Osteoblast (primary cell): ENCODE results near the gene UPK1A. TPM values are rescaled to one million over a fixed set of nuclear protein-coding genes. Genes with fewer than 3 reads are reported as not detected.
A peak's percentile ranks its signal among the peaks of the same experiment; 100 is the strongest.
"Not testable (repeated sequence)": the region's sequence is repeated elsewhere in the genome, so short reads cannot be mapped to it uniquely, and the experiment has no call there.

Source experiments
- DNase-seq: peaks from one replicate; pipeline ENCODE4 v3.0.0; 2011; ENCODE audit warnings: low spot score, mixed read lengths; ENCODE audit not compliant: insufficient read length; ENCODE audit errors: missing footprints
- H2AFZ ChIP-seq: 2 replicates; pipeline ENCODE4 v1.6.0; 2011; ENCODE audit warnings: mild to moderate bottlenecking, low read length
- H3K27ac ChIP-seq: 2 replicates; pipeline ENCODE4 v1.5.1; 2011; ENCODE audit warnings: mild to moderate bottlenecking, low read depth, low read length, moderate library complexity
- H3K27me3 ChIP-seq: 2 replicates; pipeline ENCODE4 v1.6.0; 2012; ENCODE audit warnings: mild to moderate bottlenecking, control low read depth, inconsistent platforms, low read length, moderate library complexity; ENCODE audit not compliant: insufficient read depth
- H3K36me3 ChIP-seq: 2 replicates; pipeline ENCODE4 v1.5.1; 2011; ENCODE audit warnings: mild to moderate bottlenecking, low read length, control low read depth, moderate library complexity; ENCODE audit not compliant: insufficient read depth
- H3K4me1 ChIP-seq: 2 replicates; pipeline ENCODE4 v1.5.1; 2011; ENCODE audit warnings: mild to moderate bottlenecking, low read length, control low read depth, moderate library complexity; ENCODE audit not compliant: insufficient read depth
- H3K4me2 ChIP-seq: 2 replicates; pipeline ENCODE4 v1.6.0; 2011; ENCODE audit warnings: mild to moderate bottlenecking, low read length; ENCODE audit not compliant: insufficient read depth
- H3K4me3 ChIP-seq: fragments of 200-600 bp; sonication (generic); 3 replicates; pipeline ENCODE4 v1.5.1; 2012; ENCODE audit warnings: mild to moderate bottlenecking, low read length, inconsistent platforms; ENCODE audit not compliant: insufficient read depth
- H3K79me2 ChIP-seq: 2 replicates; pipeline ENCODE4 v1.6.0; 2012; ENCODE audit warnings: mild to moderate bottlenecking, low read length, control low read depth, inconsistent platforms; ENCODE audit not compliant: insufficient read depth
- H3K9me3 ChIP-seq: 2 replicates; pipeline ENCODE4 v1.5.1; 2011; ENCODE audit warnings: low read depth, low read length, control low read depth
- H4K20me1 ChIP-seq: 2 replicates; pipeline ENCODE4 v1.6.0; 2012; ENCODE audit warnings: mild to moderate bottlenecking, low read length, control low read depth; ENCODE audit not compliant: insufficient read depth
- total RNA-seq: library from RNA; depleted of rRNA; stranded (reverse); fragments of >200 nt; gene quantifications from 2 replicates; pipeline ENCODE4 v1.2.3, GENCODE V29; 2012
- TF ChIP-seq, protein P1 (sequence below): IDR thresholded peaks from 2 replicates; pipeline ENCODE4 v1.5.1; 2011; ENCODE audit warnings: mild to moderate bottlenecking, low read depth, low read length, moderate library complexity; ENCODE audit errors: extremely low read depth

UPK1A gene
- total RNA-seq, 1 donor, result not detected

DNA sequence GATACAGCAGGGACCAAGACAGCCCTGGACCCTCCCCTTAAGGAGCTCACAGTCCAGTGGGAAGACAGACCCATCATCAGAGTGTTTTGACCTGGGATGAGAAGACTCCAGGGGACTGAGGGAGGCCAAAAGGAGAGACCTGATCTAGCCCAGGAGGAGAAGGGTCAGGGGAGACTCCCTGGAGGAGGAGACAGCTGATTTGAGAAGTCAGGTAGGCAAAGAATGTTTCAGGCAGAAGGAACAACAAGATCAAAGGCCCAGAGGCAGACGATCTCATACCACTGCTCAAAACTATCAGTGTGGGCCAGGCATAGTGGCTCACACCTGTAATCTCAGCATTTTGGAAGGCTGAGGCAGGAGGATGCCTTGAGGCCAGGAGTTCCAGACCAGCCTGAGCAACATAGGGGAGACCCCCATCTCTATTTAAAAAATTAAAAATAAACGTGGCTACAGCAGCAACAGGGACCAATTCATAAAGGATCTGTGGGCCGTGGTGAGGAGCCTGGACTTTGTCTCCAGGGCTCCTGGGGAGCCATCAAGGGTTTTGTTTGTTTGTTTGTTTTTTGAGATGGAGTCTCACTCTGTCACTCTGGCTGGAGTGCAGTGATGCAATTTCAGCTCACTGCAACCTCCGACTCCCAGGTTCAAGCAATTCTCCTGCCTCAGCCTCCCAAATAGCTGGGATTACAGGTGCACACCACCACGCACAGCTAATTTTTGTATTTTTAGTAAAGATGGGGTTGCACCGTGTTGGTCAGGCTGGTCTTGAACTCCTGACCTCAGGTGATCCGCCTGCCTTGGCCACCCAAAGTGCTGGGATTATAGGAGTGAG, 20.4 kb upstream of the UPK1A start:
- Histone ChIP-seq H3K27me3 (no peaks in the 10 kb centered on the region), H3K27ac (no peak overlapping the region), H3K9me3 (no peaks in the 10 kb centered on the region), H3K4me2 (no peak overlapping the region), H4K20me1 (peaks cover 5% of the 10 kb centered on the region), H2AFZ (peak overlapping the region; percentile 97), H3K36me3 (peaks cover 1% of the 10 kb centered on the region), H3K4me3 (no peak overlapping the region), H3K79me2 (peaks cover 28% of the 10 kb centered on the region), H3K4me1 (peaks cover 17% of the 10 kb centered on the region)
- TF ChIP-seq, protein P1, sequence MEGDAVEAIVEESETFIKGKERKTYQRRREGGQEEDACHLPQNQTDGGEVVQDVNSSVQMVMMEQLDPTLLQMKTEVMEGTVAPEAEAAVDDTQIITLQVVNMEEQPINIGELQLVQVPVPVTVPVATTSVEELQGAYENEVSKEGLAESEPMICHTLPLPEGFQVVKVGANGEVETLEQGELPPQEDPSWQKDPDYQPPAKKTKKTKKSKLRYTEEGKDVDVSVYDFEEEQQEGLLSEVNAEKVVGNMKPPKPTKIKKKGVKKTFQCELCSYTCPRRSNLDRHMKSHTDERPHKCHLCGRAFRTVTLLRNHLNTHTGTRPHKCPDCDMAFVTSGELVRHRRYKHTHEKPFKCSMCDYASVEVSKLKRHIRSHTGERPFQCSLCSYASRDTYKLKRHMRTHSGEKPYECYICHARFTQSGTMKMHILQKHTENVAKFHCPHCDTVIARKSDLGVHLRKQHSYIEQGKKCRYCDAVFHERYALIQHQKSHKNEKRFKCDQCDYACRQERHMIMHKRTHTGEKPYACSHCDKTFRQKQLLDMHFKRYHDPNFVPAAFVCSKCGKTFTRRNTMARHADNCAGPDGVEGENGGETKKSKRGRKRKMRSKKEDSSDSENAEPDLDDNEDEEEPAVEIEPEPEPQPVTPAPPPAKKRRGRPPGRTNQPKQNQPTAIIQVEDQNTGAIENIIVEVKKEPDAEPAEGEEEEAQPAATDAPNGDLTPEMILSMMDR, result no peak
- DNase-seq, result peak; percentile 25

- Histone ChIP-seq H3K9me3 (no peaks in the 10 kb centered on the region), H3K79me2 (peaks cover 32% of the 10 kb centered on the region), H3K4me3 (peak within 1 kb of the TSS; percentile 88), H2AFZ (peak within 1 kb of the TSS; percentile 90), H4K20me1 (peaks cover 9% of the 10 kb centered on the region), H3K27ac (peak within 1 kb of the TSS; percentile 74), H3K4me2 (peak within 1 kb of the TSS; percentile 99), H3K4me1 (peaks cover 11% of the 10 kb centered on the region), H3K36me3 (peaks cover 15% of the 10 kb centered on the region), H3K27me3 (no peaks in the 10 kb centered on the region)
- DNase-seq, result peak; percentile 100
- TF ChIP-seq, protein P1, result no peak
These were observed 18.0 kb upstream of the UPK1A start, which contains the start of gene COX6B1 for GRCh38 chr19:35648017-35648961. Gene COX6B1 (plus strand): TSS chr19:35648323. CDS start chr19:35651244, 2,921 bp downstream.

DNA sequence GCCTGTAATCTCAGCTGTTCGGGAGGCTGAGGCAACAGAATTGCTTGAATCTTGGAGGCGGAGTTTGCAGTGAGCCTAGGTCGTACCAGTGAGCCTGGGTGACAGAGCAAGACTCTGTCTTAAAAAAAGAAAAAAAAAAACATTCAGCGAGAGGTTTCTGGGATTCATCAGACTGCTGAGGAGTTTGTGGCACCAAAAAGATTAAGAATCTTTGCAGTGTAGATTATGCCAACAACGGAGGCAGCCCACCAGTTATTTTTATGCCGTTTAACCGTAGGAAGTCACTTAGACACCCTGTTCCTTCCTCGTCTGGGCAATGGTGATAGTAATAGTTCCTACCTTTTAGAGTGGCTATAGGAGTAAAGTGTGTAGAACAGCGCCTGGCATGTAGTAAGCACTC, 15.7 kb upstream of the UPK1A start:
- Histone ChIP-seq H3K36me3 (peaks cover 33% of the 10 kb centered on the region), H3K27me3 (no peaks in the 10 kb centered on the region), H3K27ac (no peak overlapping the region), H3K9me3 (no peaks in the 10 kb centered on the region), H4K20me1 (peaks cover 11% of the 10 kb centered on the region), H3K4me1 (peaks cover 6% of the 10 kb centered on the region), H3K4me3 (no peak overlapping the region), H3K79me2 (peaks cover 32% of the 10 kb centered on the region), H2AFZ (no peak overlapping the region), H3K4me2 (no peak overlapping the region)
- peak; percentile 39 for DNase-seq
- TF ChIP-seq, protein P1, result no peak

DNA sequence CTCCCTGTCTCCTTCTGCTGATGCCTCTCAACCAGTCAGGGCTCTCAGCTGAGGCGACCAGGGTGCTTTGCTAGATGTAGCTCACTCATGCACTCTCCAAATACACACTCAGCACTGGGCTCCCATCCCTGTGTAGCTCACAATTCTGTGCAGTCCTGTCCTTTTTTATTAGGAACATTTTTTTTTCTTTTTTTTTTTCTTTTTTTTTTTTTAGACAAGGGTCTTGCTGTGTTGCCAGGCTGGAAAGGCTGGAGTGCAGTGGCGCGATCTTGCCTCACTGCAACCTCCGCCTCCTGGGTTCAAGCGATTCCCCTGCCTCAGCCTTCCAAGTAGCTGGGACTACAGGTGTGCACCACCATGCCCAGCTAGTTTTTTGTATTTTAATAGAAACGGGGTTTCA, 11.5 kb upstream of the UPK1A start:
- H4K20me1 ChIP-seq, result peaks cover 20% of the 10 kb centered on the region
- not testable (repeated sequence) for DNase-seq, H3K9me3 ChIP-seq, H2AFZ ChIP-seq, H3K27ac ChIP-seq, H3K4me3 ChIP-seq, H3K4me1 ChIP-seq, H3K27me3 ChIP-seq, H3K4me2 ChIP-seq
- H3K79me2 ChIP-seq, result peaks cover 17% of the 10 kb centered on the region
- peaks cover 63% of the 10 kb centered on the region for H3K36me3 ChIP-seq
